ENCODE measurements around the gene SPECC1. TPM values are rescaled to one million over a fixed set of nuclear protein-coding genes. Genes with fewer than 3 reads are reported as not detected.

SPECC1 gene
- total and polyA plus RNA-seq, 2 of the 4 experiments (the other 2 are of a cell fraction) = 16.9 to 26.2 TPM

GRCh38 chr17:20091174-20092029 is 82.2 kb downstream of the SPECC1 start:
- intact Hi-C loops (cut with micrococcal nuclease) = no loop called here
- H2BK20ac ChIP-seq (ENCODE audit: low read depth, low read length) = no peak overlapping the region
- H3K9ac ChIP-seq (ENCODE audit: low read depth, low read length) = no peak overlapping the region
- H3K18ac ChIP-seq (ENCODE audit: low read depth, low read length) = no peak overlapping the region
- H3K14ac ChIP-seq (replicated peaks; ENCODE audit: low read depth, low read length) = no peak overlapping the region
- in situ Hi-C loops (cut with MboI; ENCODE audit: low sequenced_read_pairs) = no loop called here
- no peak overlapping the region for H2AK9ac ChIP-seq (replicated peaks; ENCODE audit: low read depth, low read length, poor library complexity)
- ChIA-PET CTCF (no interaction called here), POLR2A (ENCODE audit: unreplicated experiment) (no interaction called here)
- H4K5ac ChIP-seq (ENCODE audit: low read depth, low read length) = no peak overlapping the region
- peaks cover 44% of the 10 kb centered on the region for H3K27me3 ChIP-seq (ENCODE audit: control insufficient read depth, insufficient read depth, low read length)
- H2BK5ac ChIP-seq (ENCODE audit: low read depth, low read length, poor library complexity, severe bottlenecking) = no peak overlapping the region
- no peak overlapping the region for H3K4me3 ChIP-seq (ENCODE audit: insufficient read depth, low read depth, low read length)
- H3K4ac ChIP-seq (ENCODE audit: low read depth, low read length) = no peak overlapping the region
- H2AFZ ChIP-seq (replicated peaks; ENCODE audit: low read length, poor library complexity) = no peak overlapping the region
- H3K4me1 ChIP-seq (ENCODE audit: control insufficient read depth, insufficient read depth, low read length) = no peaks in the 10 kb centered on the region
- ATAC-seq (ENCODE audit: low read depth) = no peak
- no peak overlapping the region for H3K56ac ChIP-seq (ENCODE audit: extremely low read depth, insufficient read depth, low read length)
- TF ChIP-seq CTCF (conservative IDR thresholded peaks at IDR 0.05; ENCODE audit: low read depth, low read length) (no peak), RFX5 (IDR thresholded peaks at IDR 0.05; ENCODE audit: low read depth, low read length) (no peak), RAD21 (IDR thresholded peaks at IDR 0.05; ENCODE audit: low read length) (no peak), FOS (IDR thresholded peaks at IDR 0.05; ENCODE audit: low read depth, low read length) (no peak), NFE2L2 (IDR thresholded peaks at IDR 0.05; ENCODE audit: low read depth, low read length) (no peak), MAFK (IDR thresholded peaks at IDR 0.05; ENCODE audit: low read depth, low read length) (no peak), MAZ (IDR thresholded peaks at IDR 0.05; ENCODE audit: borderline replicate concordance, low read depth, low read length) (no peak), RCOR1 (IDR thresholded peaks at IDR 0.05; ENCODE audit: insufficient replicate concordance, low read length) (no peak), SMC3 (IDR thresholded peaks at IDR 0.05; ENCODE audit: low read depth, low read length) (no peak), ELK1 (IDR thresholded peaks at IDR 0.05; ENCODE audit: borderline replicate concordance, low read depth, low read length) (no peak), CEBPB (IDR thresholded peaks at IDR 0.05; ENCODE audit: low read depth, low read length) (no peak), MXI1 (IDR thresholded peaks at IDR 0.05; ENCODE audit: borderline replicate concordance, low read depth, low read length) (no peak), BHLHE40 (IDR thresholded peaks at IDR 0.05; ENCODE audit: low read depth, low read length) (no peak)
- TF ChIP-seq, protein P1, sequence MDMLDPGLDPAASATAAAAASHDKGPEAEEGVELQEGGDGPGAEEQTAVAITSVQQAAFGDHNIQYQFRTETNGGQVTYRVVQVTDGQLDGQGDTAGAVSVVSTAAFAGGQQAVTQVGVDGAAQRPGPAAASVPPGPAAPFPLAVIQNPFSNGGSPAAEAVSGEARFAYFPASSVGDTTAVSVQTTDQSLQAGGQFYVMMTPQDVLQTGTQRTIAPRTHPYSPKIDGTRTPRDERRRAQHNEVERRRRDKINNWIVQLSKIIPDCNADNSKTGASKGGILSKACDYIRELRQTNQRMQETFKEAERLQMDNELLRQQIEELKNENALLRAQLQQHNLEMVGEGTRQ (IDR thresholded peaks at IDR 0.05; ENCODE audit: low read depth, low read length) = no peak
- H3K23ac ChIP-seq (ENCODE audit: low read depth, low read length) = no peak overlapping the region
- no peak overlapping the region for H4K8ac ChIP-seq (ENCODE audit: low read depth in 2 of 2, low read length in 2 of 2)
- WGBS, 2 experiments (ENCODE audit: extremely low coverage in 2 of 2, insufficient read length in 1 of 2) = no CpG with 5 or more reads among the region's 19 CpGs
- no peak overlapping the region for H3K27ac ChIP-seq (ENCODE audit: insufficient read depth, low read length)
- DNase-seq = no peak
- no peak overlapping the region for H2AK5ac ChIP-seq (ENCODE audit: low read depth, low read length)
- no peaks in the 10 kb centered on the region for H4K20me1 ChIP-seq (ENCODE audit: insufficient read depth, low read length)
- no peaks in the 10 kb centered on the region for H3K36me3 ChIP-seq (ENCODE audit: control insufficient read depth, insufficient read depth, low read length)
- no peaks in the 10 kb centered on the region; the same call in 1 of the 2 replicates for H3K9me3 ChIP-seq (ENCODE audit: control insufficient read depth, insufficient read depth, low read length)
- H4K91ac ChIP-seq (ENCODE audit: insufficient read depth, low read depth, low read length) = no peak overlapping the region
- H3K4me2 ChIP-seq (ENCODE audit: low read depth, low read length) = no peak overlapping the region
- no peaks in the 10 kb centered on the region for H3K79me1 ChIP-seq (ENCODE audit: low read depth in 1 of 2, low read length in 2 of 2)
- BruUV-seq (replicated peaks) = no TSS peak
- H2BK15ac ChIP-seq (ENCODE audit: low read depth, low read length) = no peak overlapping the region
- H2BK120ac ChIP-seq (ENCODE audit: low read depth, low read length) = no peak overlapping the region
- H3K9me1 ChIP-seq (ENCODE audit: insufficient read depth, low read length) = no peaks in the 10 kb centered on the region; the same call in 1 of the 2 replicates
- dilution Hi-C loops (cut with HindIII; ENCODE audit: low sequenced_read_pairs, unreplicated experiment) = no loop called here

Data from IMR-90 (cell line).